CD14-positive monocyte (primary cell): ENCODE measurements around the gene SHB. TPM values are rescaled to one million over a fixed set of nuclear protein-coding genes. Genes with fewer than 3 reads are reported as not detected.
A peak's percentile ranks its signal among the peaks of the same experiment; 100 is the strongest.

ENCODE experiments used
- DNase-seq, 3 donors: peaks; one replicate each; pipeline ENCODE4 v3.0.0-alpha.2; 2011 to 2022
- H2AFZ ChIP-seq: 2 replicates; pipeline ENCODE4 v1.6.0; 2012; ENCODE audit warnings: mild to moderate bottlenecking, low read depth, low read length, inconsistent platforms; ENCODE audit not compliant: insufficient read depth, poor library complexity, severe bottlenecking
- H3K27ac ChIP-seq, 2 donors: 1 replicate in 1 of 2; 2 replicates in 1 of 2; pipeline ENCODE4 v1.5.1; 2012 to 2013; ENCODE audit warnings: low read length in 2 of 2, control low read depth in 1 of 2, inconsistent platforms in 1 of 2, low read depth in 1 of 2, mild to moderate bottlenecking in 1 of 2
- H3K27me3 ChIP-seq, 2 donors: one replicate each; pipeline versions ENCODE4 v1.6.0 to v1.6.1; 2011 to 2013; ENCODE audit warnings: low read length in 2 of 2; ENCODE audit not compliant: control insufficient read depth in 2 of 2, insufficient read depth in 2 of 2
- H3K36me3 ChIP-seq, 2 donors: replicated peaks in 1 of 2; 1 replicate in 1 of 2; 2 replicates in 1 of 2; pipeline versions ENCODE4 v1.5.1 to v1.6.1; 2012 to 2013; ENCODE audit warnings: low read length in 2 of 2, control low read depth in 1 of 2, inconsistent platforms in 1 of 2, mild to moderate bottlenecking in 1 of 2; ENCODE audit not compliant: insufficient read depth in 2 of 2, control insufficient read depth in 1 of 2
- H3K4me1 ChIP-seq, 2 donors: 1 replicate in 1 of 2; 2 replicates in 1 of 2; pipeline versions ENCODE4 v1.5.1 to v1.6.1; 2012 to 2013; ENCODE audit warnings: low read length in 2 of 2, control low read depth in 1 of 2, inconsistent platforms in 1 of 2, mild to moderate bottlenecking in 1 of 2, moderate library complexity in 1 of 2; ENCODE audit not compliant: insufficient read depth in 2 of 2, control insufficient read depth in 1 of 2
- H3K4me2 ChIP-seq: replicated peaks from 2 replicates; pipeline ENCODE3; 2012; ENCODE audit warnings: low read length, moderate library complexity, mild to moderate bottlenecking; ENCODE audit not compliant: poor library complexity, severe bottlenecking; ENCODE audit errors: extremely low read depth
- H3K4me3 ChIP-seq, 3 experiments: fragments of 200-600 bp in 1 of 3; sonication (generic) in 1 of 3; replicated peaks in 1 of 3; 1 replicate in 2 of 3; 2 replicates in 1 of 3; pipeline ENCODE4 v1.5.1; 2011 to 2013; ENCODE audit warnings: low read length in 3 of 3, mild to moderate bottlenecking in 3 of 3, control low read depth in 2 of 3, low read depth in 2 of 3, inconsistent platforms in 1 of 3, moderate library complexity in 1 of 3
- H3K79me2 ChIP-seq: 2 replicates; pipeline ENCODE4 v1.6.0; 2012; ENCODE audit warnings: mild to moderate bottlenecking, control low read depth, inconsistent platforms, low read length, moderate library complexity; ENCODE audit not compliant: insufficient read depth
- H3K9ac ChIP-seq: 2 replicates; pipeline ENCODE4 v1.6.0; 2017; ENCODE audit warnings: low read length, mild to moderate bottlenecking; ENCODE audit not compliant: insufficient read depth, poor library complexity, severe bottlenecking
- H3K9me3 ChIP-seq, 2 donors: replicated peaks in 1 of 2; 1 replicate in 1 of 2; 2 replicates in 1 of 2; pipeline versions ENCODE4 v1.5.1 to v1.6.1; 2012 to 2013; ENCODE audit warnings: low read length in 2 of 2, control low read depth in 1 of 2; ENCODE audit not compliant: control insufficient read depth in 1 of 2, insufficient read depth in 1 of 2
- H4K20me1 ChIP-seq: 2 replicates; pipeline ENCODE4 v1.6.0; 2012; ENCODE audit warnings: mild to moderate bottlenecking, low read length, control low read depth, moderate library complexity; ENCODE audit not compliant: insufficient read depth
- H3K27ac Mint-ChIP-seq, 7 donors: one replicate each; pipeline ENCODE4 v1.8.0; 2020; ENCODE audit warnings: mild to moderate bottlenecking in 7 of 7, mixed read lengths in 7 of 7, moderate library complexity in 6 of 7, inconsistent platforms in 2 of 7
- H3K27me3 Mint-ChIP-seq, 3 donors: one replicate each; pipeline ENCODE4 v1.8.0; 2021 to 2022; ENCODE audit warnings: low read depth in 3 of 3, mild to moderate bottlenecking in 3 of 3, mixed read lengths in 3 of 3, moderate library complexity in 3 of 3, inconsistent platforms in 1 of 3
- H3K36me3 Mint-ChIP-seq, 2 donors: one replicate each; pipeline ENCODE4 v1.8.0; 2020; ENCODE audit warnings: mixed read lengths in 2 of 2, inconsistent platforms in 1 of 2, mild to moderate bottlenecking in 1 of 2
- H3K4me1 Mint-ChIP-seq: one replicate; pipeline ENCODE4 v1.8.0; 2020; ENCODE audit warnings: mild to moderate bottlenecking, mixed read lengths
- H3K4me3 Mint-ChIP-seq, 2 donors: one replicate each; pipeline ENCODE4 v1.8.0; 2020; ENCODE audit warnings: mild to moderate bottlenecking in 2 of 2, mixed read lengths in 2 of 2, moderate library complexity in 1 of 2
- H3K9me3 Mint-ChIP-seq, 7 donors: one replicate each; pipeline ENCODE4 v1.8.0; 2020 to 2022; ENCODE audit warnings: mixed read lengths in 7 of 7, mild to moderate bottlenecking in 6 of 7, moderate library complexity in 6 of 7, inconsistent platforms in 2 of 7
- WGBS: methylation state at CpG from one replicate; pipeline ENCODE4 v1.1.5; 2013; ENCODE audit warnings: missing lambda C conversion rate; ENCODE audit not compliant: insufficient coverage; 5-methylcytosine and 5-hydroxymethylcytosine counted together
- intact Hi-C, 2 donors: fragments of 100-400 bp; cut with micrococcal nuclease; formaldehyde crosslinking; loops; one replicate each; pipeline versions ENCODE4 v1.15.0 to v1.15.1; 2023
- polyA plus RNA-seq, 3 donors: library from polyadenylated mRNA; depleted of rRNA in 1 of 3; unstranded in 2 of 3; stranded (reverse) in 1 of 3; fragments of 300-500 nt in 2 of 3; fragments of >200 nt in 1 of 3; fragmentation: Illumina TruSeq in 2 of 3; gene quantifications; 1 replicate in 2 of 3; 2 replicates in 1 of 3; pipeline ENCODE4 v1.2.3, GENCODE V29; 2012 to 2021
- TF ChIP-seq, protein P1 (sequence below): fragments of 200-600 bp; IDR thresholded peaks from one replicate; pipeline ENCODE4 v1.8.0; 2022; ENCODE audit warnings: antibody characterized with exemption, mild to moderate bottlenecking

SHB gene
- polyA plus RNA-seq, 3 donors, result 0.27 to 1.3 (median 0.31) TPM

DNA sequence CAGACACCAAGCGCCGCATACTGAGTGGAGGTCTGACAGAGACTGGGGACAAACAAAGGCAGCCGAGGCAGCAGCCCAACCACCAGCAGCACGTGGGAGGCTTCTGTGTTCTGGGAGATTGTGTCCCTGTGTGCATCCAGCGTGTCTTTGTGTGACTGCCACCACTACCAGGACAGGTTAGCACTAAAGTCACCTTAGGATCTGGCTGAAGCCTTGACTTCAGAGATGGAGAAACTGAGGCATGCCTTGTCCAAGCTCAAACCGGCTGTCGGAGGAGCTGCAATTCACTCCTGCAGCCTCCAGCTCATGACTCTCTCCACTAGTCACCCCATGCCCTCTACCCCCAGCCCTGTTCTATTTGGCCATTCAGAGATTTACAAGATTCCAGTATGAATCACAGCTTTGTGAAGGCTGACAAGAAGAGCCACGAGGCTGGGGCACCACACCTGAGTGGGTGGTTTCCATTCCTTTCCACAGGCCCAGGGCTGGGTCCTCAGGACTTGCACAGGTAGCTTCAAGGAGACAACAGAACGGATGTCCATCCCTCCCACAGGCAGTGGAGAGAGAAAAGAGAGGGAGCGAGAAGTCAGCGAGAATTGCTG is 69.3 kb downstream of the SHB start:
- Histone ChIP-seq H4K20me1 (no peaks in the 10 kb centered on the region), H3K27me3 (no peaks in the 10 kb centered on the region), H2AFZ (no peak overlapping the region), H3K9me3 (no peaks in the 10 kb centered on the region), H3K79me2 (no peaks in the 10 kb centered on the region), H3K36me3 (no peaks in the 10 kb centered on the region), H3K4me2 (no peak overlapping the region), H3K4me1 (peaks cover 39 to 40% of the 10 kb centered on the region in 2 donors), H3K9ac (no peak overlapping the region), H3K4me3 (no peak overlapping the region), H3K27ac (no peak overlapping the region)
- Mint-ChIP-seq H3K9me3 (no peaks in the 10 kb centered on the region), H3K27me3 (no peaks in the 10 kb centered on the region), H3K4me3 (no peak overlapping the region), H3K27ac (peak overlapping the region in 2 of 7 donors; percentile 42 to 81), H3K4me1 (peaks cover 51% of the 10 kb centered on the region), H3K36me3 (peaks cover 0 to 6% of the 10 kb centered on the region in 2 donors)
- TF ChIP-seq, protein P1, sequence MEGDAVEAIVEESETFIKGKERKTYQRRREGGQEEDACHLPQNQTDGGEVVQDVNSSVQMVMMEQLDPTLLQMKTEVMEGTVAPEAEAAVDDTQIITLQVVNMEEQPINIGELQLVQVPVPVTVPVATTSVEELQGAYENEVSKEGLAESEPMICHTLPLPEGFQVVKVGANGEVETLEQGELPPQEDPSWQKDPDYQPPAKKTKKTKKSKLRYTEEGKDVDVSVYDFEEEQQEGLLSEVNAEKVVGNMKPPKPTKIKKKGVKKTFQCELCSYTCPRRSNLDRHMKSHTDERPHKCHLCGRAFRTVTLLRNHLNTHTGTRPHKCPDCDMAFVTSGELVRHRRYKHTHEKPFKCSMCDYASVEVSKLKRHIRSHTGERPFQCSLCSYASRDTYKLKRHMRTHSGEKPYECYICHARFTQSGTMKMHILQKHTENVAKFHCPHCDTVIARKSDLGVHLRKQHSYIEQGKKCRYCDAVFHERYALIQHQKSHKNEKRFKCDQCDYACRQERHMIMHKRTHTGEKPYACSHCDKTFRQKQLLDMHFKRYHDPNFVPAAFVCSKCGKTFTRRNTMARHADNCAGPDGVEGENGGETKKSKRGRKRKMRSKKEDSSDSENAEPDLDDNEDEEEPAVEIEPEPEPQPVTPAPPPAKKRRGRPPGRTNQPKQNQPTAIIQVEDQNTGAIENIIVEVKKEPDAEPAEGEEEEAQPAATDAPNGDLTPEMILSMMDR, result no peak
- WGBS, result 92% methylated on average over 4 of the region's 11 CpGs
- DNase-seq, result no peak
- intact Hi-C loops, result no loop called here

DNA sequence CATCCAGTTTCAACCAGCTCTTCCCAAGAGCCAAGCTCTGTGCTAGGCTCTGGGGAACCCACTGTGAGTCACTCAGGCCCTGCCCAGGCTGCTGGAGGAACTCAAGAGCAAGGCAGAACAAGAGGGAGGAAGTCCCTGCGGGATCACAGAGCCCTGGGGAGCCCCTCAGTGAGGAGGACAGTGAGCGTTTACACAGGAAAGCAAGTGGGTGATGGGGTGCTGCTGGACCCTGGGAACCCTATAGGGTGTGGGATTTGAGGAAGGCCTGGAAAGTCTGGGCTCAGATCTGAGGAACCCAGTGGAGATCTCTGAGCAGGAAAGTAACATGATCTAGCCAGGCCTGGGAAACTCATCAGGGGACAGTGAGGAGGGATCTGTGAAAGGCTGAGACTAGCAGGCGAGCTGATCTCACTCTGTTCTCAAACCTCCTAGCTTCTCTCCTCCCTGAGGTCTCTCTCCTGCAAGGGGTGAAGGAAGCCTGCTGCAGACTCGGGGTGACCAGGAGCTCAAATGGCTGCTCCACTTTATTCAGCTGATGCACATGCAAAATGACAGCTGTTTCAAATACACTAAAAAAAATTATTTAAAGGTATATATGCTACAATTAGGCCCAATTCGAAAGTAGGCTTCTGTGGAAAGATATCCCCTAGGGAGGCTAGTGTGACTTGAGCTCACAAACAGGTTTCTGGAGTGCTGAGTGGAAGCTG is 70.0 kb downstream of the SHB start:
- peak overlapping the region; percentile 29 for H3K4me2 ChIP-seq
- no peak overlapping the region for H3K4me3 ChIP-seq
- no peaks in the 10 kb centered on the region for H3K79me2 ChIP-seq
- no peaks in the 10 kb centered on the region for H3K36me3 ChIP-seq
- Mint-ChIP-seq H3K27me3 (no peaks in the 10 kb centered on the region), H3K27ac (peak overlapping the region; percentile 50 to 88 (median 79)), H3K9me3 (no peaks in the 10 kb centered on the region), H3K4me1 (peaks cover 57% of the 10 kb centered on the region), H3K4me3 (peak overlapping the region; percentile 16 to 78), H3K36me3 (peaks cover 0 to 6% of the 10 kb centered on the region in 2 donors)
- peak overlapping the region; percentile 27 to 30 for H3K27ac ChIP-seq
- no peak overlapping the region for H3K9ac ChIP-seq
- H3K9me3 ChIP-seq, result no peaks in the 10 kb centered on the region
- H2AFZ ChIP-seq, result no peak overlapping the region
- no peaks in the 10 kb centered on the region for H3K27me3 ChIP-seq
- intact Hi-C loops, result no loop called here
- TF ChIP-seq, protein P1, result no peak
- peak; percentile 70 to 93 (median 85) for DNase-seq
- 27% methylated on average over 3 of the region's 5 CpGs for WGBS
- no peaks in the 10 kb centered on the region for H4K20me1 ChIP-seq
- peaks cover 44 to 46% of the 10 kb centered on the region in 2 donors for H3K4me1 ChIP-seq
